Keratinocyte (primary cell): ENCODE results near the gene CANX. TPM values are rescaled to one million over a fixed set of nuclear protein-coding genes. Genes with fewer than 3 reads are reported as not detected.

Experiments
- DNase-seq: peaks from one replicate; pipeline ENCODE4 v3.0.0-alpha.2; 2011; ENCODE audit warnings: low read depth, missing footprints, low spot score
- FAIRE-seq: peaks from 2 replicates; lab custom pipeline; 2011; peaks lifted over from hg19 to GRCh38; lab: Jason Lieb, UNC
- H2AFZ ChIP-seq: 2 replicates; pipeline ENCODE4 v1.6.0; 2012; ENCODE audit warnings: low read length, control low read depth, inconsistent platforms; ENCODE audit not compliant: control insufficient read depth
- H3K27ac ChIP-seq: 2 replicates; pipeline ENCODE4 v1.5.1; 2011; ENCODE audit warnings: low read length; ENCODE audit not compliant: control insufficient read depth, insufficient read depth
- H3K27me3 ChIP-seq: 3 replicates; pipeline ENCODE4 v1.6.0; 2011; ENCODE audit warnings: low read length; ENCODE audit not compliant: control insufficient read depth, insufficient read depth; ENCODE audit errors: extremely low read depth
- H3K36me3 ChIP-seq, 2 experiments: 2 replicates in 1 of 2; 3 replicates in 1 of 2; pipeline ENCODE4 v1.5.1; 2011; ENCODE audit warnings: low read length in 2 of 2, mild to moderate bottlenecking in 1 of 2; ENCODE audit not compliant: control insufficient read depth in 2 of 2, insufficient read depth in 2 of 2; ENCODE audit errors: extremely low read depth in 1 of 2
- H3K4me1 ChIP-seq: 3 replicates; pipeline ENCODE4 v1.5.1; 2011; ENCODE audit warnings: low read length; ENCODE audit not compliant: control insufficient read depth, insufficient read depth; ENCODE audit errors: extremely low read depth
- H3K4me2 ChIP-seq: 3 replicates; pipeline ENCODE4 v1.6.0; 2011; ENCODE audit warnings: low read depth, low read length; ENCODE audit not compliant: control insufficient read depth, insufficient read depth; ENCODE audit errors: extremely low read depth
- H3K4me3 ChIP-seq, 3 experiments: fragments of 200-600 bp in 1 of 3; sonication (generic) in 1 of 3; 2 replicates in 2 of 3; 3 replicates in 1 of 3; pipeline ENCODE4 v1.5.1; 2011 to 2016; ENCODE audit warnings: low read length in 3 of 3, mild to moderate bottlenecking in 3 of 3, control low read depth in 2 of 3, inconsistent platforms in 1 of 3, low read depth in 1 of 3, mixed read lengths in 1 of 3, mixed run types in 1 of 3, moderate library complexity in 1 of 3; ENCODE audit not compliant: control insufficient read depth in 2 of 3, insufficient read depth in 2 of 3; ENCODE audit errors: extremely low read depth in 1 of 3
- H3K79me2 ChIP-seq: 2 replicates; pipeline ENCODE4 v1.6.0; 2012; ENCODE audit warnings: low read length; ENCODE audit not compliant: control insufficient read depth, insufficient read depth
- H3K9ac ChIP-seq: 3 replicates; pipeline ENCODE4 v1.6.0; 2011; ENCODE audit warnings: low read length; ENCODE audit not compliant: control insufficient read depth, insufficient read depth; ENCODE audit errors: extremely low read depth
- H3K9me1 ChIP-seq: 3 replicates; pipeline ENCODE4 v1.6.0; 2011; ENCODE audit warnings: low read length; ENCODE audit not compliant: control insufficient read depth, insufficient read depth; ENCODE audit errors: extremely low read depth
- H3K9me3 ChIP-seq: 2 replicates; pipeline ENCODE4 v1.5.1; 2012; ENCODE audit warnings: low read depth, low read length; ENCODE audit not compliant: control insufficient read depth
- H4K20me1 ChIP-seq: 3 replicates; pipeline ENCODE4 v1.6.0; 2011; ENCODE audit warnings: low read length; ENCODE audit not compliant: control insufficient read depth, insufficient read depth; ENCODE audit errors: extremely low read depth
- CTCF ChIP-seq, 3 experiments: IDR thresholded peaks in 1 of 3; conservative IDR thresholded peaks in 1 of 3; optimal IDR thresholded peaks in 1 of 3; 2 replicates in 2 of 3; 3 replicates in 1 of 3; pipeline versions ENCODE3 to v1.5.1; 2011; ENCODE audit warnings: low read length in 3 of 3, mild to moderate bottlenecking in 3 of 3, moderate library complexity in 2 of 3, control low read depth in 1 of 3, inconsistent platforms in 1 of 3; ENCODE audit not compliant: insufficient read depth in 2 of 3; ENCODE audit errors: extremely low read depth in 1 of 3
- EZH2 ChIP-seq: IDR thresholded peaks from one replicate; pipeline ENCODE4 v1.6.1; 2012; ENCODE audit warnings: inconsistent platforms, mild to moderate bottlenecking, low read length, moderate library complexity
- dilution Hi-C: fragments of 300-500 bp; cut with MboI; formaldehyde crosslinking; loops from one replicate; pipeline ENCODE4 v1.7.0; 2020; ENCODE audit warnings: low sequenced_read_pairs; ENCODE audit not compliant: extremely low pct_ligation_motif_present
- polyA plus RNA-seq, 5 experiments: library from polyadenylated mRNA; depleted of rRNA in 3 of 5; stranded (reverse) in 3 of 5; stranded (forward) in 1 of 5; unstranded in 1 of 5; fragments of >200 nt; gene quantifications; 1 replicate in 1 of 5; 2 replicates in 3 of 5; 3 replicates in 1 of 5; pipeline versions ENCODE4 v1.2.1 to v1.2.3, GENCODE V29; 2011 to 2012; ENCODE audit warnings: missing spikeins in 2 of 5, low read depth in 1 of 5, low replicate concordance in 1 of 5

CANX gene
- polyA plus RNA-seq, 1 donor (not counting 4 experiments of a cell fraction or from before 2014, with no cell fraction given), result 720 TPM

DNA sequence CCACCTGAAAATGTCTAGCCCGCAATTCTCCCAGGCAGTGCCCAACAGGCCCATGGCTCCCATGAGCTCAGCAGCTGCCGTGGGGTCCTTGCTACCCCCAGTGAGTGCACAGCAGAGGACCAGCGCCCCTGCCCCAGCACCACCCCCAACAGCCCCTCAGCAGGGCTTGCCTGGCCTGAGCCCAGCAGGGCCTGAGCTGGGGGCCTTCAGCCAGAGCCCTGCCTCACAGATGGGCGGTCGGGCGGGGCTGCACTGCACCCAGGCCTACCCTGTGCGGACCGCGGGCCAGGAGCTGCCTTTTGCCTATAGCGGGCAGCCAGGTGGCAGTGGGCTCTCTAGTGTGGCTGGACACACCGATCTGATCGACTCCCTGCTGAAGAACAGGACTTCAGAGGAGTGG, 75.7 kb downstream of the CANX start:
- Histone ChIP-seq H3K4me2 (no peak overlapping the region), H3K27me3 (no peaks in the 10 kb centered on the region), H4K20me1 (peaks cover 2% of the 10 kb centered on the region), H3K27ac (no peak overlapping the region), H3K4me1 (no peaks in the 10 kb centered on the region), H3K9me1 (no peaks in the 10 kb centered on the region), H3K4me3 (no peak overlapping the region), H3K36me3 (peaks cover 29 to 40% of the 10 kb centered on the region in 2 experiments), H3K9ac (no peak overlapping the region), H2AFZ (no peak overlapping the region), H3K9me3 (no peaks in the 10 kb centered on the region), H3K79me2 (no peaks in the 10 kb centered on the region)
- TF ChIP-seq CTCF (optimal IDR thresholded peaks at IDR 0.05 in 1 of 3, IDR thresholded peaks at IDR 0.05 in 1 of 3, conservative IDR thresholded peaks at IDR 0.05 in 1 of 3; ENCODE audit: extremely low read depth in 1 of 3, insufficient read depth in 2 of 3, low read length in 3 of 3) (no peak), EZH2 (no peak)
- dilution Hi-C loops, result no loop called here
- DNase-seq, result no peak
- FAIRE-seq, result no peak

DNA sequence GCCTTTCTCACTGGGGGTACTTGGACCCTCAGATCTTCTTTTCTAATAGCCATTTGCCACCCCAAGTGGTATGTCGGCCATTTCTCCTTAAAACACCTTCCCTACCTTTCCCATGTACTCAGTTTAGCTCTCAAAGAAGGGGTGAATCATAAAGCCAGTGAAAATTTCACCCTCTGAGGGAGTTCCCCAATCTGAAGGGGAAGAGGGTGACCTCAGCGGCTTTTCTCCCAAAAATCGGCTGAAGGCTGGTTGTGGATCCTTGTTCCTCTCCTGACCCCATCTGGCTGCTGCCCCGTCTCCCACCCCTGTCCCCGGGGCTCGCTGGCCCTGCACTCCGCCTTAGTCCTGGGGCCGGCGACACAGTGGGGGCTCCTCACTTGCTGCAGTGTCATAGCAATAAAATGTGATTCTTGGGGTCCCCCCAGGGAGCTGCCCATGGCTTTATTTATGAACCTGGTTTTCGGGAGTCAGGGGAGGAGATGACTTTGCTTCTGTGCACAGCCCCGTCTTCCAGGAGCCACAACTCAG, 77.7 kb downstream of the CANX start:
- Histone ChIP-seq H2AFZ (no peak overlapping the region), H3K79me2 (no peaks in the 10 kb centered on the region), H3K9ac (no peak overlapping the region), H4K20me1 (peaks cover 2% of the 10 kb centered on the region), H3K4me2 (no peak overlapping the region), H3K36me3 (peaks cover 23 to 41% of the 10 kb centered on the region in 2 experiments), H3K9me1 (no peaks in the 10 kb centered on the region), H3K27ac (no peak overlapping the region), H3K4me3 (no peak overlapping the region), H3K9me3 (no peaks in the 10 kb centered on the region), H3K27me3 (no peaks in the 10 kb centered on the region), H3K4me1 (no peaks in the 10 kb centered on the region)
- FAIRE-seq, result no peak
- dilution Hi-C loops, result no loop called here
- TF ChIP-seq EZH2 (no peak), CTCF (optimal IDR thresholded peaks at IDR 0.05 in 1 of 3, IDR thresholded peaks at IDR 0.05 in 1 of 3, conservative IDR thresholded peaks at IDR 0.05 in 1 of 3; ENCODE audit: extremely low read depth in 1 of 3, insufficient read depth in 2 of 3, low read length in 3 of 3) (no peak)
- DNase-seq, result no peak
